Fibroblast of skin of abdomen (primary cell): ENCODE results near the gene PPP1CA.
"Not testable (repeated sequence)": the region's sequence is repeated elsewhere in the genome, so short reads cannot be mapped to it uniquely, and the experiment has no call there.

Experiments used
- DNase-seq: peaks from one replicate; pipeline ENCODE4 v3.0.0-alpha.2; 2013

PPP1CA gene

GRCh38 chr11:67434395-67434881 lies 32.8 kb upstream of the PPP1CA start:
- no peak for DNase-seq

GRCh38 chr11:67433536-67434394 lies 32.1 kb upstream of the PPP1CA start:
- DNase-seq: no peak

GRCh38 chr11:67432655-67433349 lies 31.1 kb upstream of the PPP1CA start:
- no peak for DNase-seq

GRCh38 chr11:67431346-67432249 lies 29.9 kb upstream of the PPP1CA start:
- no peak for DNase-seq

GRCh38 chr11:67429722-67430121 lies 28.1 kb upstream of the PPP1CA start:
- no peak for DNase-seq

GRCh38 chr11:67429038-67429668 lies 27.5 kb upstream of the PPP1CA start:
- DNase-seq: no peak

GRCh38 chr11:67428052-67429001 lies 26.7 kb upstream of the PPP1CA start, which contains the start of gene RPS6KB2:
RPS6KB2 (plus strand) TSS chr11:67428494; CDS start chr11:67428546, 52 bp downstream.
- peak; percentile 97 for DNase-seq

GRCh38 chr11:67427364-67427859 lies 25.8 kb upstream of the PPP1CA start:
- DNase-seq: not testable (repeated sequence)

GRCh38 chr11:67423891-67424613 lies 22.4 kb upstream of the PPP1CA start:
- DNase-seq: no peak

GRCh38 chr11:67423466-67423865 lies 21.8 kb upstream of the PPP1CA start:
- no peak for DNase-seq

- no peak for DNase-seq
These were observed 21.2 kb upstream of the PPP1CA start for GRCh38 chr11:67422891-67423290.

GRCh38 chr11:67421430-67422031 lies 19.9 kb upstream of the PPP1CA start:
- DNase-seq: no peak

- peak; percentile 90 for DNase-seq
These were observed 19.2 kb upstream of the PPP1CA start for GRCh38 chr11:67420646-67421429.

- no peak for DNase-seq
These were observed 18.5 kb upstream of the PPP1CA start for GRCh38 chr11:67420147-67420645.

GRCh38 chr11:67419325-67420049 lies 17.8 kb upstream of the PPP1CA start:
- DNase-seq: no peak

GRCh38 chr11:67418476-67419281 lies 17.0 kb upstream of the PPP1CA start:
- no peak for DNase-seq

- DNase-seq: no peak
These were observed 15.8 kb upstream of the PPP1CA start for GRCh38 chr11:67417425-67417824.
